Measurements from ENCODE around the gene GNRH2.

DNA sequence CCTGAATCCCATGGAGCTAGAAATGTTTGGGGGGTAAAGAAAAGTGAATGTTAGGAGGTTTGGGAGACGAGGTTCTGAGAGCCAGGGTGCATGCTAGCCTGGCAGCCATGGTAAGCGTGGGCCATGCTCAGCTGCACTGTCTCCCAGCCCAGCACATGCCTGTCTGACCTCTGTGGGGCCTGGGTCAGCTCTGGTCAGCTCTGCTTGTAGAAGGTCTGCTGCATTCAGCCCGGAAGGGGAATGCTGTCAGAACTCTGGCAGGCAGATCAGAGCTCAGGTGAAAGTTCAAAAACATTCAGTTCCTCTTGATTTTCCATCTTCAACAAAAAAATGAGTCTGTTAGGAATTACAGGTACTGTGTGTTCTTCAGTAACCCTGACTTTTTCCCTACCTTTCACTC lies 5.8 kb upstream of the GNRH2 start:
- TF ChIP-seq FOXM1 (IDR thresholded peaks at IDR 0.05; ENCODE audit: borderline replicate concordance) (no peak), CTBP1 (IDR thresholded peaks at IDR 0.05; ENCODE audit: borderline replicate concordance) (no peak), FOXA1 (IDR thresholded peaks at IDR 0.05) (no peak), L3MBTL2 (conservative IDR thresholded peaks at IDR 0.05) (no peak), FOXK2 (IDR thresholded peaks at IDR 0.05) (no peak), TARDBP (IDR thresholded peaks at IDR 0.05) (no peak), SP1 (IDR thresholded peaks at IDR 0.05) (no peak), SUZ12 (IDR thresholded peaks at IDR 0.05) (no peak), BHLHE40 (IDR thresholded peaks at IDR 0.05; ENCODE audit: borderline replicate concordance) (no peak), ELF4 (IDR thresholded peaks at IDR 0.05) (no peak), ARNT (IDR thresholded peaks at IDR 0.05) (no peak), LEF1 (IDR thresholded peaks at IDR 0.05; ENCODE audit: borderline replicate concordance) (no peak)
